HEK293 (cell line): ENCODE results near the gene ENDOU.

Experiments
- CTCF ChIA-PET: fragments of 350-600 bp; formaldehyde crosslinking; extraction: SDS; loops from one replicate; lab custom pipeline; 2021; ENCODE audit warnings: antibody characterized with exemption; lab: Yijun Ruan, JAX
- POLR2A ChIA-PET: fragments of 300-600 bp; formaldehyde crosslinking; extraction: SDS; loops from one replicate; lab custom pipeline; 2020; ENCODE audit warnings: antibody characterized with exemption, inconsistent platforms; lab: Yijun Ruan, JAX
- H3K27ac ChIP-seq: fragments of 200-500 bp; sonication (Bioruptor generic); 2 replicates; pipeline ENCODE4 v1.5.1; 2014; ENCODE audit warnings: low read depth, low read length, control low read depth, inconsistent platforms; ENCODE audit errors: extremely low read depth
- H3K36me3 ChIP-seq, 2 experiments: fragments of 200-500 bp in 1 of 2; sonication (Bioruptor generic) in 1 of 2; 1 replicate in 1 of 2; 2 replicates in 1 of 2; pipeline ENCODE4 v1.5.1; 2014 to 2017; ENCODE audit warnings: inconsistent platforms in 2 of 2, low read length in 2 of 2; ENCODE audit not compliant: control insufficient read depth in 2 of 2, insufficient read depth in 1 of 2
- H3K4me1 ChIP-seq: fragments of 200-500 bp; sonication (Bioruptor generic); 2 replicates; pipeline ENCODE4 v1.5.1; 2014; ENCODE audit warnings: mild to moderate bottlenecking, low read length, inconsistent platforms; ENCODE audit not compliant: control insufficient read depth, insufficient read depth
- H3K4me3 ChIP-seq: 2 replicates; pipeline ENCODE4 v1.5.1; 2011; ENCODE audit warnings: low read depth, mild to moderate bottlenecking, control low read depth, low read length, moderate library complexity
- H3K9me3 ChIP-seq: fragments of 200-500 bp; sonication (Bioruptor generic); 2 replicates; pipeline ENCODE4 v1.5.1; 2014; ENCODE audit warnings: low read depth, low read length, inconsistent platforms; ENCODE audit not compliant: control insufficient read depth, insufficient read depth
- GLI4 ChIP-seq: fragments of 450-650 bp; formaldehyde crosslinking; IDR thresholded peaks from 2 replicates; pipeline ENCODE4 v1.5.1; 2016; ENCODE audit warnings: missing biosample characterization, missing genetic modification characterization
- KLF9 ChIP-seq: fragments of 450-650 bp; formaldehyde crosslinking; IDR thresholded peaks from 2 replicates; pipeline ENCODE4 v1.5.1; 2016; ENCODE audit warnings: missing biosample characterization, missing genetic modification characterization, low read depth
- RBAK ChIP-seq: fragments of 450-650 bp; formaldehyde crosslinking; IDR thresholded peaks from 2 replicates; pipeline ENCODE4 v1.5.1; 2016; ENCODE audit warnings: missing biosample characterization, missing genetic modification characterization
- ZFHX2 ChIP-seq: fragments of 450-650 bp; formaldehyde crosslinking; conservative IDR thresholded peaks from 2 replicates; pipeline ENCODE4 v1.5.1; 2016; ENCODE audit warnings: missing biosample characterization, missing genetic modification characterization
- ZNF114 ChIP-seq: fragments of 450-650 bp; formaldehyde crosslinking; IDR thresholded peaks from 2 replicates; pipeline ENCODE4 v1.5.0; 2017; ENCODE audit warnings: missing biosample characterization, missing genetic modification characterization
- ZNF121 ChIP-seq: fragments of 450-650 bp; formaldehyde crosslinking; IDR thresholded peaks from 2 replicates; pipeline ENCODE4 v1.5.1; 2016; ENCODE audit warnings: missing biosample characterization, missing genetic modification characterization
- ZNF138 ChIP-seq: fragments of 450-650 bp; formaldehyde crosslinking; IDR thresholded peaks from 2 replicates; pipeline ENCODE4 v1.5.1; 2016; ENCODE audit warnings: missing biosample characterization, missing genetic modification characterization, borderline replicate concordance
- ZNF157 ChIP-seq: fragments of 450-650 bp; formaldehyde crosslinking; IDR thresholded peaks from 2 replicates; pipeline ENCODE4 v1.5.1; 2016; ENCODE audit warnings: missing biosample characterization, missing genetic modification characterization
- ZNF169 ChIP-seq: fragments of 450-650 bp; formaldehyde crosslinking; IDR thresholded peaks from 2 replicates; pipeline ENCODE4 v1.5.1; 2016; ENCODE audit warnings: missing biosample characterization, missing genetic modification characterization
- ZNF223 ChIP-seq: fragments of 450-650 bp; formaldehyde crosslinking; IDR thresholded peaks from 2 replicates; pipeline ENCODE4 v1.5.1; 2016; ENCODE audit warnings: missing biosample characterization, missing genetic modification characterization
- ZNF324 ChIP-seq: fragments of 450-650 bp; formaldehyde crosslinking; IDR thresholded peaks from 2 replicates; pipeline ENCODE4 v1.5.1; 2016; ENCODE audit warnings: missing biosample characterization, missing genetic modification characterization
- ZNF544 ChIP-seq: fragments of 450-650 bp; formaldehyde crosslinking; IDR thresholded peaks from 2 replicates; pipeline ENCODE4 v1.5.0; 2017; ENCODE audit warnings: missing biosample characterization, missing genetic modification characterization
- ZNF549 ChIP-seq: fragments of 450-650 bp; IDR thresholded peaks from 2 replicates; pipeline ENCODE4 v1.5.1; 2018; ENCODE audit warnings: missing biosample characterization, missing genetic modification characterization, mild to moderate bottlenecking, inconsistent platforms, moderate library complexity
- ZNF571 ChIP-seq: fragments of 450-650 bp; formaldehyde crosslinking; IDR thresholded peaks from 2 replicates; pipeline ENCODE4 v1.5.0; 2017; ENCODE audit warnings: missing biosample characterization, missing genetic modification characterization
- ZNF585B ChIP-seq: fragments of 450-650 bp; formaldehyde crosslinking; IDR thresholded peaks from 2 replicates; pipeline ENCODE4 v1.5.1; 2016; ENCODE audit warnings: missing biosample characterization, missing genetic modification characterization
- ZNF626 ChIP-seq: fragments of 450-650 bp; sonication (Bioruptor Pico); formaldehyde crosslinking; IDR thresholded peaks from 2 replicates; pipeline ENCODE4 v1.5.1; 2018; ENCODE audit warnings: missing biosample characterization, missing genetic modification characterization, inconsistent platforms
- ZNF792 ChIP-seq: fragments of 450-650 bp; formaldehyde crosslinking; IDR thresholded peaks from 2 replicates; pipeline ENCODE4 v1.5.1; 2016; ENCODE audit warnings: missing biosample characterization, missing genetic modification characterization
- TF ChIP-seq, protein P1 (sequence below): fragments of 450-650 bp; formaldehyde crosslinking; IDR thresholded peaks from 2 replicates; pipeline ENCODE4 v1.5.1; 2016; ENCODE audit warnings: missing biosample characterization, missing genetic modification characterization
- TF ChIP-seq, protein P2 (sequence below): fragments of 450-650 bp; formaldehyde crosslinking; IDR thresholded peaks from 2 replicates; pipeline ENCODE4 v1.5.1; 2016; ENCODE audit warnings: missing biosample characterization, missing genetic modification characterization, borderline replicate concordance
- TF ChIP-seq, protein P3 (sequence below): fragments of 450-650 bp; formaldehyde crosslinking; IDR thresholded peaks from 2 replicates; pipeline ENCODE4 v1.5.1; 2016; ENCODE audit warnings: missing biosample characterization, missing genetic modification characterization, low read depth
- TF ChIP-seq, protein P4 (sequence below): fragments of 450-650 bp; IDR thresholded peaks from 2 replicates; pipeline ENCODE4 v1.5.1; 2018; ENCODE audit warnings: missing biosample characterization, missing genetic modification characterization
- TF ChIP-seq, protein P5 (sequence below): fragments of 450-650 bp; formaldehyde crosslinking; IDR thresholded peaks from 2 replicates; pipeline ENCODE4 v1.5.1; 2017; ENCODE audit warnings: missing biosample characterization, missing genetic modification characterization
- TF ChIP-seq, protein P6 (sequence below): fragments of 450-650 bp; formaldehyde crosslinking; IDR thresholded peaks from 2 replicates; pipeline ENCODE4 v1.5.1; 2016; ENCODE audit warnings: missing biosample characterization, missing genetic modification characterization

ENDOU gene

DNA sequence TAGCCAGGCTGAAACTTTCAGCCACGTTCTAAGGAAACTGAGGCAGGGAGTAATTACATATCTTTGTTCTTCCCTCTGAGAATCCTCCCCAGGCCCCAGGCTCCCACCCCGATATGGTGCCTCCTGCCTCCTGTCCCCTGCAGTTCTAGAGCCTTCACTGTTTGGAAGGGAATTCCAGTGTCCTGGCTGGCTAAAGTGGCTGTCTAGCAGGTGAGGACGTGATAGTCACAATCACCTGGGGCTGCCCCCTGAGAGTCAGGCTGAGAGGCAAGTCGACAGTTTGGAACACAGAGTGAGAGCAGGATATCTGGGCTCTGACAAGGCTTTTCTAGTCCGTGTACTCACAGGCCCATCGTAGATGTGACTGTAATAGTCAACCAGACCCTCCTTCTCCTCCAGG is 13.1 kb downstream of the ENDOU start:
- TF ChIP-seq, protein P1, sequence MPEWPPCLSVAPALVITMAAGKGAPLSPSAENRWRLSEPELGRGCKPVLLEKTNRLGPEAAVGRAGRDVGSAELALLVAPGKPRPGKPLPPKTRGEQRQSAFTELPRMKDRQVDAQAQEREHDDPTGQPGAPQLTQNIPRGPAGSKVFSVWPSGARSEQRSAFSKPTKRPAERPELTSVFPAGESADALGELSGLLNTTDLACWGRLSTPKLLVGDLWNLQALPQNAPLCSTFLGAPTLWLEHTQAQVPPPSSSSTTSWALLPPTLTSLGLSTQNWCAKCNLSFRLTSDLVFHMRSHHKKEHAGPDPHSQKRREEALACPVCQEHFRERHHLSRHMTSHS (tag by site-specific recombination), result no peak
- no peak for TF ChIP-seq GLI4 (tag by site-specific recombination)
- TF ChIP-seq RBAK, result no peak
- TF ChIP-seq ZNF626 (tag by site-specific recombination), result no peak
- no peaks in the 10 kb centered on the region for H3K9me3 ChIP-seq
- no peaks in the 10 kb centered on the region for H3K4me1 ChIP-seq
- no peak overlapping the region for H3K4me3 ChIP-seq
- no peaks in the 10 kb centered on the region for H3K36me3 ChIP-seq
- CTCF ChIA-PET, result interaction anchor here (0.6 to 22.5 kb wide), 4 partner anchors 31 to 215 kb away, joined by 3 to 353 read pairs (median 137); no protein-coding TSS in a partner anchor
- no peak overlapping the region for H3K27ac ChIP-seq
- POLR2A ChIA-PET, result no interaction called here

DNA sequence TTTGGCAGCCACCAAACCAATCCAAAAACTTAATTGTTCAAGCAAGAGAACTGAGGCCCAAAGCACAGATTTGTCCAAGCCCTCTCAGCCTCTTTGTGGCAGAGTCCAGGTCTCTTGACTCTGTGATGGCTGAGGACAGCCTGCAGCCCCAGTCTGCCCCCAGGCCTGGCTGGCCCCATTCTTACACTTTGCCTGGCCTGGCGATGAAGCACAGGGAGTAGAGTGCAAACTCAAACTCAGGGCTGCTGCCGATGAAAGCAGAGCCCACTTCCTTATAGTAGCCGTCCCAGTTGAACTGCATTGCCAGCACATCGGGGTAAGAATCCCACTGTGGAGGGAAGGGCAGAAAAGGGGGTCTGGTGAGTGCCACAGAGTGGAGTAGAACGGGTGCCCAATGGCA is 13.8 kb downstream of the ENDOU start:
- no peak overlapping the region for H3K4me3 ChIP-seq
- POLR2A ChIA-PET, result interaction anchor here (0.6 kb wide), 1 partner anchor 69 kb away, joined by 5 read pairs; no protein-coding TSS in a partner anchor
- H3K9me3 ChIP-seq, result no peaks in the 10 kb centered on the region
- TF ChIP-seq ZNF138 (tag by site-specific recombination), result no peak
- TF ChIP-seq ZNF544 (tag by site-specific recombination), result no peak
- no peak for TF ChIP-seq ZNF114 (tag by site-specific recombination)
- TF ChIP-seq, protein P2, sequence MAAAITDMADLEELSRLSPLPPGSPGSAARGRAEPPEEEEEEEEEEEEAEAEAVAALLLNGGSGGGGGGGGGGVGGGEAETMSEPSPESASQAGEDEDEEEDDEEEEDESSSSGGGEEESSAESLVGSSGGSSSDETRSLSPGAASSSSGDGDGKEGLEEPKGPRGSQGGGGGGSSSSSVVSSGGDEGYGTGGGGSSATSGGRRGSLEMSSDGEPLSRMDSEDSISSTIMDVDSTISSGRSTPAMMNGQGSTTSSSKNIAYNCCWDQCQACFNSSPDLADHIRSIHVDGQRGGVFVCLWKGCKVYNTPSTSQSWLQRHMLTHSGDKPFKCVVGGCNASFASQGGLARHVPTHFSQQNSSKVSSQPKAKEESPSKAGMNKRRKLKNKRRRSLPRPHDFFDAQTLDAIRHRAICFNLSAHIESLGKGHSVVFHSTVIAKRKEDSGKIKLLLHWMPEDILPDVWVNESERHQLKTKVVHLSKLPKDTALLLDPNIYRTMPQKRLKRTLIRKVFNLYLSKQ (tag by site-specific recombination), result no peak
- no peak for TF ChIP-seq ZNF121
- no peak for TF ChIP-seq ZNF324 (tag by site-specific recombination)
- TF ChIP-seq ZFHX2, result no peak
- TF ChIP-seq ZNF571, result no peak
- TF ChIP-seq, protein P3, sequence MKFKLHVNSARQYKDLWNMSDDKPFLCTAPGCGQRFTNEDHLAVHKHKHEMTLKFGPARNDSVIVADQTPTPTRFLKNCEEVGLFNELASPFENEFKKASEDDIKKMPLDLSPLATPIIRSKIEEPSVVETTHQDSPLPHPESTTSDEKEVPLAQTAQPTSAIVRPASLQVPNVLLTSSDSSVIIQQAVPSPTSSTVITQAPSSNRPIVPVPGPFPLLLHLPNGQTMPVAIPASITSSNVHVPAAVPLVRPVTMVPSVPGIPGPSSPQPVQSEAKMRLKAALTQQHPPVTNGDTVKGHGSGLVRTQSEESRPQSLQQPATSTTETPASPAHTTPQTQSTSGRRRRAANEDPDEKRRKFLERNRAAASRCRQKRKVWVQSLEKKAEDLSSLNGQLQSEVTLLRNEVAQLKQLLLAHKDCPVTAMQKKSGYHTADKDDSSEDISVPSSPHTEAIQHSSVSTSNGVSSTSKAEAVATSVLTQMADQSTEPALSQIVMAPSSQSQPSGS (tag by site-specific recombination), result no peak
- TF ChIP-seq, protein P4, sequence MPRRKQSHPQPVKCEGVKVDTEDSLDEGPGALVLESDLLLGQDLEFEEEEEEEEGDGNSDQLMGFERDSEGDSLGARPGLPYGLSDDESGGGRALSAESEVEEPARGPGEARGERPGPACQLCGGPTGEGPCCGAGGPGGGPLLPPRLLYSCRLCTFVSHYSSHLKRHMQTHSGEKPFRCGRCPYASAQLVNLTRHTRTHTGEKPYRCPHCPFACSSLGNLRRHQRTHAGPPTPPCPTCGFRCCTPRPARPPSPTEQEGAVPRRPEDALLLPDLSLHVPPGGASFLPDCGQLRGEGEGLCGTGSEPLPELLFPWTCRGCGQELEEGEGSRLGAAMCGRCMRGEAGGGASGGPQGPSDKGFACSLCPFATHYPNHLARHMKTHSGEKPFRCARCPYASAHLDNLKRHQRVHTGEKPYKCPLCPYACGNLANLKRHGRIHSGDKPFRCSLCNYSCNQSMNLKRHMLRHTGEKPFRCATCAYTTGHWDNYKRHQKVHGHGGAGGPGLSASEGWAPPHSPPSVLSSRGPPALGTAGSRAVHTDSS (tag by site-specific recombination), result no peak
- CTCF ChIA-PET, result interaction anchor here (0.6 to 11.4 kb wide), 4 partner anchors 68 to 787 kb away, joined by 3 to 271 read pairs (median 6); no protein-coding TSS in a partner anchor
- no peaks in the 10 kb centered on the region for H3K36me3 ChIP-seq
- H3K4me1 ChIP-seq, result no peaks in the 10 kb centered on the region
- no peak overlapping the region for H3K27ac ChIP-seq

DNA sequence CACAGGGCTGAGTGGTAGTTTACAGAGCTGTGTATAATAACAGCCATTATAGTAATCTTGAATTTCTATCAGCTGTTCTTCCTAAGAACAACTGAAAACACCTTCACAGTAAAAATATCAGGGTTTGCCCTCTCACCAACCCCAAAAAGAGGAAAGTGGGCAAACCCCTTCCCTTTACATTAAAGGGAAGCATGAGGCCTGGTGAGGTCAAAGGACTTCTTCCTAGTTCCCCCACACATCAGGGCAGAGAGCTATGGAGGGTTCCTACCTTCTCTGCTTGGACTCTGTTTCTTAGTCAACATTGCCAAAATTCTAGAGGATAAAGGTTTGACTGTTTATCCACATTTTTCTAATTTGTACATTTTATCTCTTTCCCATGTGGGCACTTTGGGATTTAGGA is 15.0 kb downstream of the ENDOU start:
- no peaks in the 10 kb centered on the region for H3K36me3 ChIP-seq
- CTCF ChIA-PET, result interaction anchor here (0.6 to 11.4 kb wide), 7 partner anchors 19 to 473 kb away, joined by 3 to 271 read pairs (median 6); no protein-coding TSS in a partner anchor
- no peaks in the 10 kb centered on the region for H3K4me1 ChIP-seq
- H3K4me3 ChIP-seq, result no peak overlapping the region
- POLR2A ChIA-PET, result no interaction called here
- H3K9me3 ChIP-seq, result no peaks in the 10 kb centered on the region
- no peak overlapping the region for H3K27ac ChIP-seq
- no peak for TF ChIP-seq ZNF324 (tag by site-specific recombination)
- no peak for TF ChIP-seq KLF9 (tag by site-specific recombination)
- TF ChIP-seq, protein P5, sequence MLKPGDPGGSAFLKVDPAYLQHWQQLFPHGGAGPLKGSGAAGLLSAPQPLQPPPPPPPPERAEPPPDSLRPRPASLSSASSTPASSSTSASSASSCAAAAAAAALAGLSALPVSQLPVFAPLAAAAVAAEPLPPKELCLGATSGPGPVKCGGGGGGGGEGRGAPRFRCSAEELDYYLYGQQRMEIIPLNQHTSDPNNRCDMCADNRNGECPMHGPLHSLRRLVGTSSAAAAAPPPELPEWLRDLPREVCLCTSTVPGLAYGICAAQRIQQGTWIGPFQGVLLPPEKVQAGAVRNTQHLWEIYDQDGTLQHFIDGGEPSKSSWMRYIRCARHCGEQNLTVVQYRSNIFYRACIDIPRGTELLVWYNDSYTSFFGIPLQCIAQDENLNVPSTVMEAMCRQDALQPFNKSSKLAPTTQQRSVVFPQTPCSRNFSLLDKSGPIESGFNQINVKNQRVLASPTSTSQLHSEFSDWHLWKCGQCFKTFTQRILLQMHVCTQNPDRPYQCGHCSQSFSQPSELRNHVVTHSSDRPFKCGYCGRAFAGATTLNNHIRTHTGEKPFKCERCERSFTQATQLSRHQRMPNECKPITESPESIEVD, result no peak
- TF ChIP-seq ZNF223 (tag by site-specific recombination), result no peak
- no peak for TF ChIP-seq ZNF157 (tag by site-specific recombination)
- no peak for TF ChIP-seq ZNF585B (tag by site-specific recombination)
- TF ChIP-seq ZNF169 (tag by site-specific recombination), result no peak
- no peak for TF ChIP-seq ZNF549 (tag by site-specific recombination)
- no peak for TF ChIP-seq ZNF792 (tag by site-specific recombination)
- TF ChIP-seq, protein P6, sequence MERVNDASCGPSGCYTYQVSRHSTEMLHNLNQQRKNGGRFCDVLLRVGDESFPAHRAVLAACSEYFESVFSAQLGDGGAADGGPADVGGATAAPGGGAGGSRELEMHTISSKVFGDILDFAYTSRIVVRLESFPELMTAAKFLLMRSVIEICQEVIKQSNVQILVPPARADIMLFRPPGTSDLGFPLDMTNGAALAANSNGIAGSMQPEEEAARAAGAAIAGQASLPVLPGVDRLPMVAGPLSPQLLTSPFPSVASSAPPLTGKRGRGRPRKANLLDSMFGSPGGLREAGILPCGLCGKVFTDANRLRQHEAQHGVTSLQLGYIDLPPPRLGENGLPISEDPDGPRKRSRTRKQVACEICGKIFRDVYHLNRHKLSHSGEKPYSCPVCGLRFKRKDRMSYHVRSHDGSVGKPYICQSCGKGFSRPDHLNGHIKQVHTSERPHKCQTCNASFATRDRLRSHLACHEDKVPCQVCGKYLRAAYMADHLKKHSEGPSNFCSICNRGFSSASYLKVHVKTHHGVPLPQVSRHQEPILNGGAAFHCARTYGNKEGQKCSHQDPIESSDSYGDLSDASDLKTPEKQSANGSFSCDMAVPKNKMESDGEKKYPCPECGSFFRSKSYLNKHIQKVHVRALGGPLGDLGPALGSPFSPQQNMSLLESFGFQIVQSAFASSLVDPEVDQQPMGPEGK, result no peak
